ENCODE measurements around the gene HMGN3.

HMGN3 gene

GRCh38 chr6:79180052-79180451 lies 54.4 kb downstream of the HMGN3 start:
- no peak for TF ChIP-seq GATA2 (IDR thresholded peaks at IDR 0.05; ENCODE audit: low read depth, low read length)
- no peak for TF ChIP-seq GATA3 (IDR thresholded peaks at IDR 0.05; ENCODE audit: low read depth, low read length)

GRCh38 chr6:79173378-79173777 lies 61.1 kb downstream of the HMGN3 start:
- TF ChIP-seq GATA3 (IDR thresholded peaks at IDR 0.05; ENCODE audit: low read depth, low read length): no peak

GRCh38 chr6:79170959-79171358 lies 63.5 kb downstream of the HMGN3 start:
- TF ChIP-seq GATA3 (IDR thresholded peaks at IDR 0.05; ENCODE audit: low read depth, low read length): no peak
- no peak for TF ChIP-seq GATA2 (IDR thresholded peaks at IDR 0.05; ENCODE audit: low read depth, low read length)

DNA sequence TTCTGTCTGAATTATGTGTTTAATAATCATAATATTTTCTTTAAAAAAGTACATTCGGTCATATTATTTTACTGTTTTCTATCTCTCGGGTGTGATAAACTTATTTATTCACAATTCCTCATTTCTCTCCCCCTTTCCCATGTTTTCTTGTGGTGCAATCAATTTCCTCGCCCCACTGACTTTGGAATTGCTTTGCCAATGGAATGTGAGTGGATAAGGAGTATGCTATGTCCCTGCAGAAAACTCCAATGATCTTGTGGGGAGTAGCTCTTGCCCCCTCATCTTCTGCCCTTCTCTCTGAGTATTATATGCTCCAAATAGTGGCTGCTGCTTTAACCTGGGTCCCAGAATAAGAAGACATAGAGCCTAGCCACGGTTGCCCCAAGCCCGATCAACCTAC lies 64.1 kb downstream of the HMGN3 start:
- TF ChIP-seq GATA3 (IDR thresholded peaks at IDR 0.05; ENCODE audit: low read depth, low read length) (no peak), GATA2 (IDR thresholded peaks at IDR 0.05; ENCODE audit: low read depth, low read length) (no peak)

GRCh38 chr6:79168695-79168980 lies 65.8 kb downstream of the HMGN3 start:
- TF ChIP-seq GATA2 (IDR thresholded peaks at IDR 0.05; ENCODE audit: low read depth, low read length) (no peak), GATA3 (IDR thresholded peaks at IDR 0.05; ENCODE audit: low read depth, low read length) (no peak)

DNA sequence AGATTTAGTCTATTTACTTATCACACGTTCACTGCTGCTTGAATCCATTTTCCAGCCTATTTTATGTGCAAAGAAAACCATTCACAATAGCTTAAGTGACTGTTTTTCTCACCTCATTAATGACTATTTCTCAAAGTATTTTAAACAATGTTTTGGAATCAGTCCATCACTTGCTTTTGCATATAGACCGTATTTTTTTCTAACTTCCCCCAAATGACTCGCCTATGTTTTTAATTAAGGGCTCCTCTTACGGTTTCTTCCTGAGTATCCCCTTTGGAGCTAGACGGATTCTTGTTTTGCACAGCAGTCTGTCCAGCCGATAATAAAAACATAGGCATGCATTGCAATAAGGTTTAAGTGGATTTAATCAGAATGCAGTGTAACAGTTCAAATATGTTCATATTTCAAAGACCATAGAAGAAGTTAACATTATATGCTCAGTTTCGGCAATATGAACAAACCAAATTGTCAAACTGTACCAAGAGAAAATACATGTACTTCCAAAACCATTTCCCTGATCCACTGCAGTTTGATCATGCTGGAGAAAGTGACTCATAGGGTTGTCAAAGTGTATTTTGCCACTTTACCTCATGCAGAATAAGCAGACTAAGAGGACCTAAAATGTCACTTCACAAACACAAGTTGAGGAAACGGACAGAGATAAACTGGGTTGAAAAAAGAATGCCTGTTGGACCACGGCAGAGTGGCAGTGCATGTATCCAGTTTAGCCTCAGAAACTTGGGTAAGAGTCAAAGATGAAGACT lies 66.4 kb downstream of the HMGN3 start:
- TF ChIP-seq GATA3 (IDR thresholded peaks at IDR 0.05; ENCODE audit: low read depth, low read length) (no peak), GATA2 (IDR thresholded peaks at IDR 0.05; ENCODE audit: low read depth, low read length) (no peak)

- no peak for TF ChIP-seq GATA2 (IDR thresholded peaks at IDR 0.05; ENCODE audit: low read depth, low read length)
- TF ChIP-seq GATA3 (IDR thresholded peaks at IDR 0.05; ENCODE audit: low read depth, low read length): no peak
Observed at GRCh38 chr6:79159846-79160245, 74.6 kb downstream of the HMGN3 start.

GRCh38 chr6:79158856-79159516 lies 75.5 kb downstream of the HMGN3 start:
- TF ChIP-seq GATA3 (IDR thresholded peaks at IDR 0.05; ENCODE audit: low read depth, low read length): no peak
- no peak for TF ChIP-seq GATA2 (IDR thresholded peaks at IDR 0.05; ENCODE audit: low read depth, low read length)

DNA sequence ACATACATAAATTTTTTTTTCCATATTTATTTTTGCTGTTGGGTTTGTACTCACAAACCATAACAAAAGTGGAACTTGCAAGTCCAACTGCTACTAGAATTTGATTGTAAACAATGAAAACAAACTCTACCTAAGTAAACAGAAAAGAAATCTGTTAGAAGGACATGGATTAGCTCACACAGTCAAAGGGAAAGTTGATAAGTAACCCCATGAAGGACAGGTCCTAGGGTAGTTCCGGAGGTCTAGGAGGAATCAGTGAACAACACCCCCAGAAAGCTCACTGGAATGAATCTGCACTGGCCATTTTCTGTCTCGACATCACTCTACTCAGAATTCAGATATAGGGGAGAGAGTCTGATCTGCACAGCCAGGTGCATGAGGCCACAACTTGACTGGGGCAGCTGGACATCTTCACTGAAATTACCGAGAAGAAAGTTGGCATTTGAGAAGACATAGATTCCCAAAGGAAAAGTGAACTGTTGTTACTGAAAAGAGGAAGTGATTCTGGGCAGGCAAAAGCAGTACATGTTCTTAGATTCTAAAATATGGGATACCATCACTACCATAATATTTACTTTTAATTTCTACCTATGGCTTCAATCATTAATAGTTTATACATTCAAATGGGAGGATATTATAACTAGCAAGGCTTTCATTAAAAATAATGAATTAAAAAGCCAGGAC lies 76.4 kb downstream of the HMGN3 start:
- TF ChIP-seq GATA2 (IDR thresholded peaks at IDR 0.05; ENCODE audit: low read depth, low read length) (no peak), GATA3 (IDR thresholded peaks at IDR 0.05; ENCODE audit: low read depth, low read length) (no peak)

GRCh38 chr6:79152269-79152737 lies 82.2 kb downstream of the HMGN3 start:
- TF ChIP-seq GATA2 (IDR thresholded peaks at IDR 0.05; ENCODE audit: low read depth, low read length): no peak
- no peak for TF ChIP-seq GATA3 (IDR thresholded peaks at IDR 0.05; ENCODE audit: low read depth, low read length)

All from SH-SY5Y (cell line).